ENCODE data around the gene SYNDIG1. TPM values are rescaled to one million over a fixed set of nuclear protein-coding genes. Genes with fewer than 3 reads are reported as not detected.

The SYNDIG1 gene
- total RNA-seq, 1 donor from 2014 or later, result not detected

GRCh38 chr20:24648481-24648880 is 179.1 kb downstream of the SYNDIG1 start:
- Mint-ChIP-seq H3K9me3 (no peaks in the 10 kb centered on the region), H3K4me1 (ENCODE audit: low read depth) (no peaks in the 10 kb centered on the region), H3K4me3 (no peak overlapping the region), H3K36me3 (ENCODE audit: low read depth) (no peaks in the 10 kb centered on the region), H3K27me3 (ENCODE audit: insufficient read depth) (peaks cover 12% of the 10 kb centered on the region), H3K27ac (no peak overlapping the region)
- DNase-seq (ENCODE audit: low spot score), result no peak
- intact Hi-C loops (cut with micrococcal nuclease), result no loop called here

- H3K4me3 Mint-ChIP-seq, result no peak overlapping the region
- intact Hi-C loops (cut with micrococcal nuclease), result no loop called here
Measured at GRCh38 chr20:24648919-24649318, 179.5 kb downstream of the SYNDIG1 start.

GRCh38 chr20:24649787-24650490 is 180.5 kb downstream of the SYNDIG1 start:
- intact Hi-C loops (cut with micrococcal nuclease), result no loop called here
- Mint-ChIP-seq H3K27me3 (ENCODE audit: insufficient read depth) (peaks cover 12% of the 10 kb centered on the region), H3K9me3 (no peaks in the 10 kb centered on the region), H3K36me3 (ENCODE audit: low read depth) (no peaks in the 10 kb centered on the region), H3K4me1 (ENCODE audit: low read depth) (no peaks in the 10 kb centered on the region), H3K27ac (no peak overlapping the region), H3K4me3 (no peak overlapping the region)
- no peak for DNase-seq (ENCODE audit: low spot score)

More at GRCh38 chr20:24648919-24649318, 179.5 kb downstream of the SYNDIG1 start:
- Mint-ChIP-seq H3K36me3 (ENCODE audit: low read depth) (no peaks in the 10 kb centered on the region), H3K27ac (no peak overlapping the region), H3K9me3 (no peaks in the 10 kb centered on the region), H3K27me3 (ENCODE audit: insufficient read depth) (peaks cover 12% of the 10 kb centered on the region), H3K4me1 (ENCODE audit: low read depth) (no peaks in the 10 kb centered on the region)
- no peak for DNase-seq (ENCODE audit: low spot score)

GRCh38 chr20:24651171-24651975 is 181.9 kb downstream of the SYNDIG1 start:
- no peak for DNase-seq (ENCODE audit: low spot score)
- H3K9me3 Mint-ChIP-seq, result no peaks in the 10 kb centered on the region
- H3K36me3 Mint-ChIP-seq (ENCODE audit: low read depth), result no peaks in the 10 kb centered on the region
- no peak overlapping the region for H3K27ac Mint-ChIP-seq
- H3K4me1 Mint-ChIP-seq (ENCODE audit: low read depth), result no peaks in the 10 kb centered on the region
- H3K27me3 Mint-ChIP-seq (ENCODE audit: insufficient read depth), result peaks cover 9% of the 10 kb centered on the region
- intact Hi-C loops (cut with micrococcal nuclease), result no loop called here
- no peak overlapping the region for H3K4me3 Mint-ChIP-seq

GRCh38 chr20:24651976-24652345 is 182.5 kb downstream of the SYNDIG1 start:
- H3K4me3 Mint-ChIP-seq, result no peak overlapping the region
- no peak for DNase-seq (ENCODE audit: low spot score)
- peaks cover 4% of the 10 kb centered on the region for H3K27me3 Mint-ChIP-seq (ENCODE audit: insufficient read depth)
- intact Hi-C loops (cut with micrococcal nuclease), result no loop called here
- no peak overlapping the region for H3K27ac Mint-ChIP-seq
- no peaks in the 10 kb centered on the region for H3K4me1 Mint-ChIP-seq (ENCODE audit: low read depth)
- no peaks in the 10 kb centered on the region for H3K9me3 Mint-ChIP-seq
- H3K36me3 Mint-ChIP-seq (ENCODE audit: low read depth), result no peaks in the 10 kb centered on the region

- no peak overlapping the region for H3K27ac Mint-ChIP-seq
- H3K27me3 Mint-ChIP-seq (ENCODE audit: insufficient read depth), result no peaks in the 10 kb centered on the region
- DNase-seq (ENCODE audit: low spot score), result no peak
- H3K4me3 Mint-ChIP-seq, result no peak overlapping the region
- intact Hi-C loops (cut with micrococcal nuclease), result no loop called here
- no peaks in the 10 kb centered on the region for H3K36me3 Mint-ChIP-seq (ENCODE audit: low read depth)
- H3K9me3 Mint-ChIP-seq, result no peaks in the 10 kb centered on the region
- H3K4me1 Mint-ChIP-seq (ENCODE audit: low read depth), result no peaks in the 10 kb centered on the region
Measured at GRCh38 chr20:24653306-24653705, 183.9 kb downstream of the SYNDIG1 start.

- H3K4me3 Mint-ChIP-seq, result no peak overlapping the region
- H3K36me3 Mint-ChIP-seq (ENCODE audit: low read depth), result no peaks in the 10 kb centered on the region
- H3K27ac Mint-ChIP-seq, result no peak overlapping the region
- intact Hi-C loops (cut with micrococcal nuclease), result no loop called here
- H3K9me3 Mint-ChIP-seq, result no peaks in the 10 kb centered on the region
- no peaks in the 10 kb centered on the region for H3K27me3 Mint-ChIP-seq (ENCODE audit: insufficient read depth)
- no peaks in the 10 kb centered on the region for H3K4me1 Mint-ChIP-seq (ENCODE audit: low read depth)
- no peak for DNase-seq (ENCODE audit: low spot score)
Measured at GRCh38 chr20:24654425-24654824, 185.0 kb downstream of the SYNDIG1 start.

GRCh38 chr20:24656391-24656790 is 187.0 kb downstream of the SYNDIG1 start:
- intact Hi-C loops (cut with micrococcal nuclease), result no loop called here
- Mint-ChIP-seq H3K4me3 (no peak overlapping the region), H3K36me3 (ENCODE audit: low read depth) (no peaks in the 10 kb centered on the region), H3K27me3 (ENCODE audit: insufficient read depth) (no peaks in the 10 kb centered on the region), H3K4me1 (ENCODE audit: low read depth) (no peaks in the 10 kb centered on the region), H3K9me3 (no peaks in the 10 kb centered on the region), H3K27ac (no peak overlapping the region)
- no peak for DNase-seq (ENCODE audit: low spot score)

GRCh38 chr20:24657196-24657595 is 187.8 kb downstream of the SYNDIG1 start:
- DNase-seq (ENCODE audit: low spot score), result no peak
- Mint-ChIP-seq H3K4me3 (no peak overlapping the region), H3K4me1 (ENCODE audit: low read depth) (no peaks in the 10 kb centered on the region), H3K27ac (no peak overlapping the region), H3K9me3 (no peaks in the 10 kb centered on the region), H3K36me3 (ENCODE audit: low read depth) (no peaks in the 10 kb centered on the region), H3K27me3 (ENCODE audit: insufficient read depth) (no peaks in the 10 kb centered on the region)
- intact Hi-C loops (cut with micrococcal nuclease), result no loop called here

GRCh38 chr20:24657878-24658620 is 188.6 kb downstream of the SYNDIG1 start:
- Mint-ChIP-seq H3K4me1 (ENCODE audit: low read depth) (no peaks in the 10 kb centered on the region), H3K9me3 (no peaks in the 10 kb centered on the region), H3K27ac (no peak overlapping the region), H3K27me3 (ENCODE audit: insufficient read depth) (no peaks in the 10 kb centered on the region), H3K4me3 (no peak overlapping the region), H3K36me3 (ENCODE audit: low read depth) (no peaks in the 10 kb centered on the region)
- intact Hi-C loops (cut with micrococcal nuclease), result no loop called here
- DNase-seq (ENCODE audit: low spot score), result no peak

- no peak overlapping the region for H3K27ac Mint-ChIP-seq
Measured at GRCh38 chr20:24658920-24659660, 189.7 kb downstream of the SYNDIG1 start.

GRCh38 chr20:24659835-24660234 is 190.4 kb downstream of the SYNDIG1 start:
- Mint-ChIP-seq H3K27me3 (ENCODE audit: insufficient read depth) (no peaks in the 10 kb centered on the region), H3K4me3 (no peak overlapping the region), H3K36me3 (ENCODE audit: low read depth) (no peaks in the 10 kb centered on the region), H3K27ac (no peak overlapping the region), H3K4me1 (ENCODE audit: low read depth) (no peaks in the 10 kb centered on the region), H3K9me3 (no peaks in the 10 kb centered on the region)
- DNase-seq (ENCODE audit: low spot score), result no peak
- intact Hi-C loops (cut with micrococcal nuclease), result no loop called here

More at GRCh38 chr20:24658920-24659660, 189.7 kb downstream of the SYNDIG1 start:
- H3K9me3 Mint-ChIP-seq, result no peaks in the 10 kb centered on the region
- no peak overlapping the region for H3K4me3 Mint-ChIP-seq
- no peak for DNase-seq (ENCODE audit: low spot score)
- no peaks in the 10 kb centered on the region for H3K27me3 Mint-ChIP-seq (ENCODE audit: insufficient read depth)
- no peaks in the 10 kb centered on the region for H3K4me1 Mint-ChIP-seq (ENCODE audit: low read depth)
- H3K36me3 Mint-ChIP-seq (ENCODE audit: low read depth), result no peaks in the 10 kb centered on the region
- intact Hi-C loops (cut with micrococcal nuclease), result no loop called here

Measured in activated T-helper 1 cell treated with anti-CD3 and anti-CD28 coated beads, Interleukin-12 subunit alpha, Interleukin-12 subunit beta, Interleukin-2, Interleukin-4 antibody, amounts not matched to agents 30 ng/mL and 10 ng/mL and 1 ng/mL, durations not matched to agents 14 hours and 24 hours and 36 hours (primary cell).